GM23248 (cell line): ENCODE results near the gene VAMP2. TPM values are rescaled to one million over a fixed set of nuclear protein-coding genes. Genes with fewer than 3 reads are reported as not detected.

Source experiments
- DNase-seq: peaks from one replicate; pipeline ENCODE4 v3.0.0-alpha.2; 2015
- H2AFZ ChIP-seq: fragments of 200-600 bp; sonication (generic); 2 replicates; pipeline ENCODE4 v1.6.1; 2016; ENCODE audit warnings: antibody characterized with exemption
- H3F3A ChIP-seq: fragments of 200-600 bp; sonication (generic); 2 replicates; pipeline ENCODE4 v1.6.1; 2016; ENCODE audit warnings: mild to moderate bottlenecking, antibody characterized with exemption, mixed run types; ENCODE audit not compliant: insufficient read depth
- H3K27ac ChIP-seq: fragments of 200-600 bp; sonication (generic); 2 replicates; pipeline ENCODE4 v1.5.1; 2016; ENCODE audit warnings: mild to moderate bottlenecking
- H3K27me3 ChIP-seq: fragments of 200-600 bp; sonication (generic); replicated peaks from 2 replicates; pipeline ENCODE4 v1.6.1; 2016; ENCODE audit warnings: mild to moderate bottlenecking; ENCODE audit not compliant: insufficient read depth
- H3K36me3 ChIP-seq: fragments of 200-600 bp; sonication (generic); 2 replicates; pipeline ENCODE4 v1.6.1; 2016; ENCODE audit warnings: low read depth, mild to moderate bottlenecking
- H3K4me1 ChIP-seq: fragments of 200-600 bp; sonication (generic); 2 replicates; pipeline ENCODE4 v1.6.1; 2016; ENCODE audit warnings: mild to moderate bottlenecking; ENCODE audit not compliant: insufficient read depth
- H3K4me2 ChIP-seq: fragments of 200-600 bp; sonication (generic); one replicate; pipeline ENCODE4 v1.6.1; 2016; ENCODE audit warnings: mild to moderate bottlenecking; ENCODE audit not compliant: unreplicated experiment
- H3K4me3 ChIP-seq: fragments of 200-600 bp; sonication (generic); 2 replicates; pipeline ENCODE4 v1.5.1; 2016; ENCODE audit warnings: mild to moderate bottlenecking
- H3K79me2 ChIP-seq: fragments of 200-600 bp; sonication (generic); 2 replicates; pipeline ENCODE4 v1.6.1; 2016; ENCODE audit warnings: mild to moderate bottlenecking; ENCODE audit not compliant: insufficient read depth
- H3K9ac ChIP-seq: fragments of 200-600 bp; sonication (generic); 2 replicates; pipeline ENCODE4 v1.6.1; 2016; ENCODE audit warnings: mild to moderate bottlenecking
- H3K9me2 ChIP-seq: fragments of 200-600 bp; sonication (generic); 2 replicates; pipeline ENCODE4 v1.6.1; 2016; ENCODE audit warnings: mixed run types, mild to moderate bottlenecking, moderate library complexity; ENCODE audit not compliant: insufficient read depth
- H3K9me3 ChIP-seq: fragments of 200-600 bp; sonication (generic); one replicate; pipeline ENCODE4 v1.6.1; 2017; ENCODE audit warnings: low read depth
- H4K20me1 ChIP-seq: fragments of 200-600 bp; sonication (generic); 2 replicates; pipeline ENCODE4 v1.6.0; 2016; ENCODE audit not compliant: insufficient read depth
- EZH2 ChIP-seq: fragments of 200-600 bp; sonication (generic); IDR thresholded peaks from 2 replicates; pipeline ENCODE4 v1.6.1; 2018; ENCODE audit warnings: antibody characterized with exemption, mild to moderate bottlenecking; ENCODE audit not compliant: insufficient read depth, poor library complexity, severe bottlenecking
- EZH2phosphoT487 ChIP-seq: fragments of 200-600 bp; sonication (generic); IDR thresholded peaks from 2 replicates; pipeline ENCODE4 v1.6.1; 2018; ENCODE audit warnings: antibody characterized with exemption, moderate library complexity, mild to moderate bottlenecking, low read depth; ENCODE audit not compliant: insufficient read depth
- WGBS, 2 experiments: methylation state at CpG; one replicate each; pipeline ENCODE4 v1.1.6; 2015 to 2017; ENCODE audit warnings: low lambda C conversion rate in 2 of 2, low coverage in 1 of 2; ENCODE audit errors: missing lambda C conversion rate in 2 of 2; 5-methylcytosine and 5-hydroxymethylcytosine counted together
- in situ Hi-C: fragments of 300-500 bp; cut with MboI; formaldehyde crosslinking; loops from 2 replicates; pipeline ENCODE4 v1.15.0; 2020
- polyA plus RNA-seq: library from polyadenylated mRNA; unstranded; fragments of >200 nt; fragmentation: Nextera tagmentation; extraction: Ambion mirVana; gene quantifications from 2 replicates; pipeline ENCODE4 v1.2.1, GENCODE V29; 2016
- total RNA-seq: library from RNA; depleted of rRNA; stranded (reverse); fragments of >200 nt; shearing (Covaris generic); gene quantifications from 2 replicates; pipeline ENCODE4 v1.2.3, GENCODE V29; 2014

Gene VAMP2
- total and polyA plus RNA-seq, 2 experiments from 2014 or later, result 6.5 to 27.1 TPM

GRCh38 chr17:8206536-8206935 lies 43.8 kb upstream of the VAMP2 start:
- TF ChIP-seq EZH2 (no peak), EZH2phosphoT487 (no peak)
- 94 to 96% methylated on average over 8 to 12 of the region's 12 CpGs for WGBS, 2 experiments

DNA sequence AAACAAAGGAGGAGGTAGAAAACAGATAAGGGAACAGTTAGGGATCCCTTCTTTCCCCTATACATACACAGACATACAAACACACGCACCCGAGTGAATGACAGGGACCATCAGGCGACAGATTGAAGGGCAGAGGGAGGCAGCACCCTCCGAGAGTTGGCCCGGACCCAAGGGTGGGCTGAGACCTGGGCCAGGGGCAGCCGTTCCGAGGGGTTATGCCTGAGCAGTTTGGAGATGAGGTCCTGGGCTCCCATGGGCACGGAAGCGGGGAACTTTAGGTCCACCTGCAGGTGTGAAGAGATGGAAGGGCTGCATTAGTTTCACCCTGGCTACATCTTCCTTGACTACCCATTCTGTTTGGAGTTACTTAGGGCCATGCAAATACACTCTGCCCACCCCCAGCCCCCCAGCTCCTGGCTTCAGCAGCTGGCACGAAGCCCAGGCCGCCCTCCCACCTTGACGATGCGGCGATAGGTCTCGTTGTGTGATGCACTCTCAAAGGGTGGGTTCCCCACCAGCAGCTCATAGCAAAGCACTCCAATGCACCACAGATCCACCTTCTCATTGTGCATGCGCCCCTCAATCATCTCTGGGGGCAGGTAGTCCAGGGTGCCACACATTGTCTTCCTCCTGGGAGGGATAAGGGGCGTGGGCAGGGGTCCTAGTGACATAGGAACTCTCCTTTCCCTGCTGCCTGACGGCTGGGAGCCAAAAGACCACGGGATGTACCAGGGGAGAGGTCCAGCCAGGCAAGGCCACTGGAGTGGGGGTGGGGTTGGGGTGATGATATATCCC lies 42.2 kb upstream of the VAMP2 start:
- in situ Hi-C loops, result no loop called here
- Histone ChIP-seq H4K20me1 (no peaks in the 10 kb centered on the region), H3K27me3 (no peaks in the 10 kb centered on the region), H3K4me3 (no peak overlapping the region), H3F3A (peaks cover 16% of the 10 kb centered on the region), H3K4me1 (no peaks in the 10 kb centered on the region; the same call in 1 of the 2 replicates), H3K36me3 (no peaks in the 10 kb centered on the region), H3K4me2 (no peak overlapping the region), H3K27ac (no peak overlapping the region), H3K9ac (no peak overlapping the region), H3K79me2 (peaks cover 35% of the 10 kb centered on the region), H2AFZ (no peak overlapping the region), H3K9me3 (no peaks in the 10 kb centered on the region), H3K9me2 (no peaks in the 10 kb centered on the region)
- no peak for DNase-seq
- no peak for TF ChIP-seq EZH2phosphoT487
- 81 to 87% methylated on average over 17 to 19 of the region's 19 CpGs for WGBS, 2 experiments

More at GRCh38 chr17:8206536-8206935, 43.8 kb upstream of the VAMP2 start:
- Histone ChIP-seq H4K20me1 (no peaks in the 10 kb centered on the region), H3K27me3 (no peaks in the 10 kb centered on the region), H3K9ac (no peak overlapping the region), H3K27ac (no peak overlapping the region), H3K4me1 (no peaks in the 10 kb centered on the region; the same call in 1 of the 2 replicates), H3K4me2 (no peak overlapping the region), H3K79me2 (peaks cover 38% of the 10 kb centered on the region), H3K4me3 (no peak overlapping the region), H3K36me3 (no peaks in the 10 kb centered on the region), H3K9me3 (no peaks in the 10 kb centered on the region), H3F3A (peaks cover 16% of the 10 kb centered on the region), H3K9me2 (no peaks in the 10 kb centered on the region), H2AFZ (no peak overlapping the region)
- in situ Hi-C loops, result no loop called here
- DNase-seq, result no peak

- WGBS, 2 experiments, result 27 to 36% methylated on average over 12 of the region's 12 CpGs
Measured at GRCh38 chr17:8192070-8192815, 29.5 kb upstream of the VAMP2 start.

DNA sequence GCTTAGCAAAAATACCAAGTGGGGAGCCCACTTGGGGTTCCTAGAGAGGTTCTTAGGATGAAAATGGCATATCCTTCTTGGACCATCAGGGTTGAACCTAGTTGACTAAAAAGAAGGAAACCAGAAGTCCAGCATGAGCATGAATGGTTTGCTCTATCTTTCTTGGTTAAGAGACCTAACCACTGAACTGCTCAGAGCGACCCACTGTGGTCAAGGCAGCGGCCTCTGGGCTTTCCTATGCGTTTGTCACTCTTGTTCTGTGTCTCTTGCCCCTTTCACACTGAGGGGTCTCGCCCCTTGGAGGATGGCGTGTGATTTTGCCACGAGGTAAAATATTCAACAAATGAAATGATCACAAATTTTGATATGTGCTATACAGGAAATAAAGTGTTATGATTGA lies 27.8 kb upstream of the VAMP2 start:
- no peak for TF ChIP-seq EZH2
- no peak for TF ChIP-seq EZH2phosphoT487
- Histone ChIP-seq H3K79me2 (peaks cover 11% of the 10 kb centered on the region; the same call in 1 of the 2 replicates), H3K9ac (peak overlapping the region; percentile 36; the same call in 1 of the 2 replicates), H3K36me3 (no peaks in the 10 kb centered on the region), H3K9me3 (no peaks in the 10 kb centered on the region), H3K9me2 (no peaks in the 10 kb centered on the region), H2AFZ (peak overlapping the region; percentile 84), H3K4me2 (peak overlapping the region; percentile 63), H3K4me3 (peak overlapping the region; percentile 55), H3F3A (peaks cover 19% of the 10 kb centered on the region), H3K4me1 (peaks cover 10% of the 10 kb centered on the region), H4K20me1 (no peaks in the 10 kb centered on the region), H3K27ac (peak overlapping the region; percentile 4; the same call in 1 of the 2 replicates), H3K27me3 (no peaks in the 10 kb centered on the region)
- no peak for DNase-seq
- whole genome bisulfite sequencing, 2 experiments, result 26 to 29% methylated on average over 6 of the region's 6 CpGs
- in situ Hi-C loops, result no loop called here

More at GRCh38 chr17:8192070-8192815, 29.5 kb upstream of the VAMP2 start:
- TF ChIP-seq EZH2, result no peak
- no peak for TF ChIP-seq EZH2phosphoT487
- Histone ChIP-seq H3K9me2 (no peaks in the 10 kb centered on the region), H2AFZ (peak overlapping the region; percentile 72), H3K4me3 (peak overlapping the region; percentile 15; the same call in 1 of the 2 replicates), H3K27me3 (no peaks in the 10 kb centered on the region), H3K9ac (peak overlapping the region; percentile 57), H3K36me3 (no peaks in the 10 kb centered on the region), H3K27ac (peak overlapping the region; percentile 49), H3K4me2 (peak overlapping the region; percentile 17), H3F3A (peaks cover 15% of the 10 kb centered on the region), H4K20me1 (no peaks in the 10 kb centered on the region), H3K79me2 (peaks cover 11% of the 10 kb centered on the region; the same call in 1 of the 2 replicates), H3K9me3 (no peaks in the 10 kb centered on the region), H3K4me1 (peaks cover 16% of the 10 kb centered on the region)
- in situ Hi-C loops, result no loop called here
- peak; percentile 76 for DNase-seq
